ENCODE measurements around the gene CSNK1G2. TPM values are rescaled to one million over a fixed set of nuclear protein-coding genes. Genes with fewer than 3 reads are reported as not detected.
A peak's percentile ranks its signal among the peaks of the same experiment; 100 is the strongest.

The CSNK1G2 gene
- polyA plus RNA-seq, 1 donor from 2014 or later: 110 TPM

DNA sequence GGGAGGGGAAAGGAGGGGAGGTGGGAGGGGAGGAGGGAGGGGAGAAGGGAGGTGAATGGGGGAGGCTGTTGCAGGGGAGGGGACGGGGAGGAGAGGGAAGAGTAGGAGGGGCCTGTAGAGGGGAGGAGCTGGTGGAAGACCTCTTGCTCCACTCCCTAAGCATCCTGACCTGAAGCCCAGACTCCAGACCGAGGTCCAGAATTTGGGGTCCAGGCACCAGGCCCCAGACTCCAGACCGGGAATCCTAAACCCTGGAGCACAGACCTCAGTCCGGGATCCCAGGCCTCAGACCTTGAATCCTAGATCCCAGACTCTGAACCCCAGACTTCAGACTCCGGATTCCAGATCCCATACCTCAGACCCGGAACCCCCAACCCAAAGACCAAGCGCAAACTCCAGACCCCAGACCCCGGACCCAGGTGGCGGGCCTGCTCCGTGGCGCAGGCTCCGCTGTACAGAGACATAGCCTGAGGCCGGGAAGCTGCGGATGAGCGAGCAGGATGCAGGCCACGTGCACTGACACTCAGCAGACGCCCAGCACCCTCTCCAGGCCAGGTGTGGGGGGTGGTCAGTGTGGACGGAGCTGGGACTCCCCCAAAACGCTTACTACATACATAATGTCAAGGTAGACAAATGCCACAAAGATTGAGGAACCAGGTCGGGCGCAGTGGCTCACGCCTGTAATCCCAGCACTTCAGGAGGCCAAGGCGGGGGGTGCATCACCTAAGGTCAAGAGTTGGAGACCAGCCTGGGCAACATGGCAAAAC, 75.3 kb downstream of the CSNK1G2 start:
- Histone ChIP-seq H3K27ac (ENCODE audit: low read length) (peak overlapping the region; percentile 44), H3K79me2 (replicated peaks; ENCODE audit: insufficient read depth, low read length) (peaks cover 21% of the 10 kb centered on the region), H3F3A (ENCODE audit: insufficient read depth, low read length, poor library complexity, severe bottlenecking) (no peaks in the 10 kb centered on the region), H3K27me3 (ENCODE audit: insufficient read depth, low read depth, low read length) (no peaks in the 10 kb centered on the region), H3K9me3 (ENCODE audit: low read length) (no peaks in the 10 kb centered on the region), H3K4me2 (ENCODE audit: low read length) (no peak overlapping the region), H3K4me3 (ENCODE audit: low read length) (peak overlapping the region; percentile 55), H2AFZ (ENCODE audit: low read depth, low read length) (no peak overlapping the region), H3K9ac (ENCODE audit: low read length) (peak overlapping the region; percentile 44), H3K36me3 (ENCODE audit: insufficient read depth, low read length) (no peaks in the 10 kb centered on the region), H3K9me2 (ENCODE audit: insufficient read depth, low read length) (no peaks in the 10 kb centered on the region), H4K20me1 (ENCODE audit: insufficient read depth) (no peaks in the 10 kb centered on the region)
- TF ChIP-seq POLR2AphosphoS5 (IDR thresholded peaks at IDR 0.05) (no peak), RAD21 (conservative IDR thresholded peaks at IDR 0.05) (no peak), EZH2 (IDR thresholded peaks at IDR 0.05; ENCODE audit: borderline replicate concordance, insufficient read depth, low read length, poor library complexity, severe bottlenecking) (no peak), SMC3 (conservative IDR thresholded peaks at IDR 0.05; ENCODE audit: poor library complexity) (no peak), EP300 (conservative IDR thresholded peaks at IDR 0.05; ENCODE audit: poor library complexity, severe bottlenecking) (no peak), TAF1 (IDR thresholded peaks at IDR 0.05; ENCODE audit: low read depth) (no peak), MXI1 (conservative IDR thresholded peaks at IDR 0.05; ENCODE audit: poor library complexity, severe bottlenecking) (no peak)
- TF ChIP-seq, protein P1, sequence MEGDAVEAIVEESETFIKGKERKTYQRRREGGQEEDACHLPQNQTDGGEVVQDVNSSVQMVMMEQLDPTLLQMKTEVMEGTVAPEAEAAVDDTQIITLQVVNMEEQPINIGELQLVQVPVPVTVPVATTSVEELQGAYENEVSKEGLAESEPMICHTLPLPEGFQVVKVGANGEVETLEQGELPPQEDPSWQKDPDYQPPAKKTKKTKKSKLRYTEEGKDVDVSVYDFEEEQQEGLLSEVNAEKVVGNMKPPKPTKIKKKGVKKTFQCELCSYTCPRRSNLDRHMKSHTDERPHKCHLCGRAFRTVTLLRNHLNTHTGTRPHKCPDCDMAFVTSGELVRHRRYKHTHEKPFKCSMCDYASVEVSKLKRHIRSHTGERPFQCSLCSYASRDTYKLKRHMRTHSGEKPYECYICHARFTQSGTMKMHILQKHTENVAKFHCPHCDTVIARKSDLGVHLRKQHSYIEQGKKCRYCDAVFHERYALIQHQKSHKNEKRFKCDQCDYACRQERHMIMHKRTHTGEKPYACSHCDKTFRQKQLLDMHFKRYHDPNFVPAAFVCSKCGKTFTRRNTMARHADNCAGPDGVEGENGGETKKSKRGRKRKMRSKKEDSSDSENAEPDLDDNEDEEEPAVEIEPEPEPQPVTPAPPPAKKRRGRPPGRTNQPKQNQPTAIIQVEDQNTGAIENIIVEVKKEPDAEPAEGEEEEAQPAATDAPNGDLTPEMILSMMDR (IDR thresholded peaks at IDR 0.05; ENCODE audit: poor library complexity, severe bottlenecking): no peak
- TF ChIP-seq, protein P2, sequence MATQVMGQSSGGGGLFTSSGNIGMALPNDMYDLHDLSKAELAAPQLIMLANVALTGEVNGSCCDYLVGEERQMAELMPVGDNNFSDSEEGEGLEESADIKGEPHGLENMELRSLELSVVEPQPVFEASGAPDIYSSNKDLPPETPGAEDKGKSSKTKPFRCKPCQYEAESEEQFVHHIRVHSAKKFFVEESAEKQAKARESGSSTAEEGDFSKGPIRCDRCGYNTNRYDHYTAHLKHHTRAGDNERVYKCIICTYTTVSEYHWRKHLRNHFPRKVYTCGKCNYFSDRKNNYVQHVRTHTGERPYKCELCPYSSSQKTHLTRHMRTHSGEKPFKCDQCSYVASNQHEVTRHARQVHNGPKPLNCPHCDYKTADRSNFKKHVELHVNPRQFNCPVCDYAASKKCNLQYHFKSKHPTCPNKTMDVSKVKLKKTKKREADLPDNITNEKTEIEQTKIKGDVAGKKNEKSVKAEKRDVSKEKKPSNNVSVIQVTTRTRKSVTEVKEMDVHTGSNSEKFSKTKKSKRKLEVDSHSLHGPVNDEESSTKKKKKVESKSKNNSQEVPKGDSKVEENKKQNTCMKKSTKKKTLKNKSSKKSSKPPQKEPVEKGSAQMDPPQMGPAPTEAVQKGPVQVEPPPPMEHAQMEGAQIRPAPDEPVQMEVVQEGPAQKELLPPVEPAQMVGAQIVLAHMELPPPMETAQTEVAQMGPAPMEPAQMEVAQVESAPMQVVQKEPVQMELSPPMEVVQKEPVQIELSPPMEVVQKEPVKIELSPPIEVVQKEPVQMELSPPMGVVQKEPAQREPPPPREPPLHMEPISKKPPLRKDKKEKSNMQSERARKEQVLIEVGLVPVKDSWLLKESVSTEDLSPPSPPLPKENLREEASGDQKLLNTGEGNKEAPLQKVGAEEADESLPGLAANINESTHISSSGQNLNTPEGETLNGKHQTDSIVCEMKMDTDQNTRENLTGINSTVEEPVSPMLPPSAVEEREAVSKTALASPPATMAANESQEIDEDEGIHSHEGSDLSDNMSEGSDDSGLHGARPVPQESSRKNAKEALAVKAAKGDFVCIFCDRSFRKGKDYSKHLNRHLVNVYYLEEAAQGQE (IDR thresholded peaks at IDR 0.05; ENCODE audit: borderline replicate concordance): no peak

DNA sequence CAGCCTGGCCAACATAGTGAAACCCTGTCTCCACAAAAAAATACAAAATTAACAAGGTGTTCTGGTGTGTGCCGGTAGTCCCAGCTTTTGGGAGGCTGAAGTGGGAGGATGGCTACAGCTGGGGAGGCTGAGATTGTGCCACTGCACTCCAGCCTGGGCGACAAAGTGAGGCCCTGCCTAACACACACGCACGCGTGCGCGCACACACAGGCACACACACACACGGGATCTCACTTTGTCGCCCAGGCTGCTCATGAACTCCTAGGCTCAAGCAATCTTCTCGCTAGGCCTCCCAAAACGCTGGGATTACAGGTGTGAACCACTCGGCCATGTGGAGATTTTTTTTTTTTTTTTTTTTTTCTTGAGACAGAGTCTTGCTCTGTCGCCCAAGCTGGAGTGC, 77.8 kb downstream of the CSNK1G2 start:
- H3K27me3 ChIP-seq (ENCODE audit: insufficient read depth, low read depth, low read length): no peaks in the 10 kb centered on the region
- H3K9ac ChIP-seq (ENCODE audit: low read length): no peak overlapping the region
- no peak overlapping the region for H3K4me2 ChIP-seq (ENCODE audit: low read length)
- H3K9me2 ChIP-seq (ENCODE audit: insufficient read depth, low read length): no peaks in the 10 kb centered on the region
- H4K20me1 ChIP-seq (ENCODE audit: insufficient read depth): no peaks in the 10 kb centered on the region
- no peak overlapping the region for H3K27ac ChIP-seq (ENCODE audit: low read length)
- H2AFZ ChIP-seq (ENCODE audit: low read depth, low read length): no peak overlapping the region
- peaks cover 15% of the 10 kb centered on the region for H3K79me2 ChIP-seq (replicated peaks; ENCODE audit: insufficient read depth, low read length)
- no peak for TF ChIP-seq RAD21 (conservative IDR thresholded peaks at IDR 0.05)
- TF ChIP-seq, protein P1 (IDR thresholded peaks at IDR 0.05; ENCODE audit: poor library complexity, severe bottlenecking): no peak
- no peak for TF ChIP-seq MXI1 (conservative IDR thresholded peaks at IDR 0.05; ENCODE audit: poor library complexity, severe bottlenecking)
- TF ChIP-seq EP300 (conservative IDR thresholded peaks at IDR 0.05; ENCODE audit: poor library complexity, severe bottlenecking): no peak
- no peak for TF ChIP-seq EZH2 (IDR thresholded peaks at IDR 0.05; ENCODE audit: borderline replicate concordance, insufficient read depth, low read length, poor library complexity, severe bottlenecking)
- no peaks in the 10 kb centered on the region for H3K36me3 ChIP-seq (ENCODE audit: insufficient read depth, low read length)
- H3F3A ChIP-seq (ENCODE audit: insufficient read depth, low read length, poor library complexity, severe bottlenecking): no peaks in the 10 kb centered on the region
- H3K4me3 ChIP-seq (ENCODE audit: low read length): no peak overlapping the region
- no peaks in the 10 kb centered on the region for H3K9me3 ChIP-seq (ENCODE audit: low read length)

Data from neural cell (in vitro differentiated cells).